ENCODE results near the gene DNAJA4.

- TF ChIP-seq CTCF (IDR thresholded peaks at IDR 0.05 in 8 of 11, conservative IDR thresholded peaks at IDR 0.05 in 3 of 11) (no peak), POLR2A (IDR thresholded peaks at IDR 0.05) (no peak)
Measured at GRCh38 chr15:78304216-78305066, 40.1 kb downstream of the DNAJA4 start.
